GM19468 (cell line): ENCODE data around the gene LCE1B.

Experiments used
- ATAC-seq: cut with Tn5 transposase; IDR thresholded peaks from one replicate; pipeline ENCODE4 v1.9.1; 2021; ENCODE audit warnings: mild to moderate bottlenecking, moderate library complexity, moderate number of reproducible peaks; ENCODE audit not compliant: unreplicated experiment; ENCODE audit errors: extremely low read depth

The LCE1B gene

GRCh38 chr1:152859696-152860095 is 47.9 kb downstream of the LCE1B start, which contains the start of gene LCE7A:
Gene LCE7A (plus strand): TSS chr1:152859996. CDS start chr1:152860698, 702 bp downstream.
- no peak for ATAC-seq

GRCh38 chr1:152860129-152860528 is 48.4 kb downstream of the LCE1B start:
- ATAC-seq, result no peak

GRCh38 chr1:152861374-152861773 is 49.6 kb downstream of the LCE1B start:
- ATAC-seq, result no peak
